ENCODE data around the gene AFF2. TPM values are rescaled to one million over a fixed set of nuclear protein-coding genes. Genes with fewer than 3 reads are reported as not detected.

Gene AFF2
- total RNA-seq, 1 experiment from 2014 or later: 0.05 TPM

DNA sequence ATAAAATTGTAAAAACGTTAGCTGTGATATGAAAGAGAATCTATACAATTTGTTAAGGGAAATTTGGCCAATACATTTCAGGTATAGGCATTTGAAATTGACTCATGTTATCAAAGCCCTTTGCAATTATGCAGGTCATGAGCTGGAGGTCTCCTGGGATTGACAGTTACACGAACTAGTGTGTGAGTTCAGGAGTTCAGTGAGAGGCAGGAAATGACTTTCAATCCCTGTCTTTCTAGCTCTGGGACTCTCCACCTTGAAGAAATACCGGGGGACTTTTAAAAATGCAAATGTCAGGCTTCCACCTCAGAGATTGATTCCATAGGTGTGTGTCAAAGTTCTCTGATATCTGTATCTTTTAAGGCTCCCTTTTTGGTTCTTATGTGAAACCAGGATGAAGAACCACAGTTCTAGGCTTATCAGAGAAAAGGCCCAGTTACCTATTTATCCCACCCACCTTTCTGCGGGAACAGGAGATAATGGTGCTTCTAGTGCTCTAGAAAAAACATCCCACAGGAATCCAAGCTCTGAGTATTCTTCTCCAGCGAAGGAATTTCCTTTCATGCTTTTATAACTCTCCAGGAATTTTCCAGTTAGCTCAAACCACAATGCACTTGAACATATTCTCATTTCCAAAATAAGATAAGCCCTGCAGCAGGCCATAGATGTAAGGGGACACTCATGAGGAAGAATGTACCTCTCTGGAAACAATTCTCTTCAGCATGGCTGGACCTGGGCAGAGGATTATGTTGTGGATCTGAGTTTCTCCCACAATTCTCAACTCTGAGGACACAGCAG, 503.6 kb downstream of the AFF2 start:
- no peak overlapping the region for H3K4me3 ChIP-seq (replicated peaks in 1 of 2; ENCODE audit: low read depth in 1 of 2, low read length in 2 of 2)
- H3K9me3 ChIP-seq (ENCODE audit: control insufficient read depth in 1 of 2, insufficient read depth in 1 of 2, low read depth in 1 of 2, low read length in 2 of 2): no peaks in the 10 kb centered on the region
- ChIA-PET CTCF (no interaction called here), RAD21 (ENCODE audit: low non-redundant PET in 1 of 2, low total read pairs in 2 of 2, uncharacterized antibody in 2 of 2, unreplicated experiment in 2 of 2) (no interaction called here), POLR2A (no interaction called here)
- H4K20me1 ChIP-seq (ENCODE audit: insufficient read depth): no peaks in the 10 kb centered on the region
- intact Hi-C loops (cut with micrococcal nuclease): no loop called here
- H3K4me2 ChIP-seq (ENCODE audit: low read length): no peak overlapping the region
- H3K9ac ChIP-seq (ENCODE audit: low read length): no peak overlapping the region
- H3K79me2 ChIP-seq (ENCODE audit: insufficient read depth, low read length): no peaks in the 10 kb centered on the region
- no peaks in the 10 kb centered on the region for H3K36me3 ChIP-seq (ENCODE audit: control insufficient read depth in 1 of 2, insufficient read depth in 2 of 2, low read length in 2 of 2)
- BruUV-seq (replicated peaks): no TSS peak
- H3K9me2 ChIP-seq (ENCODE audit: insufficient read depth): no peaks in the 10 kb centered on the region
- TF ChIP-seq POLR2AphosphoS5 (IDR thresholded peaks at IDR 0.05; ENCODE audit: low read depth, low read length) (no peak), JUND (IDR thresholded peaks at IDR 0.05) (no peak), EGR1 (IDR thresholded peaks at IDR 0.05; ENCODE audit: low read depth) (no peak)
- no peaks in the 10 kb centered on the region for H3K27me3 ChIP-seq (ENCODE audit: insufficient read depth, low read length)
- H3K27ac ChIP-seq (ENCODE audit: low read depth, low read length): no peak overlapping the region
- no peak for ATAC-seq
- no peak for DNase-seq (ENCODE audit: low read depth, low spot score)
- no peak overlapping the region for H2AFZ ChIP-seq (ENCODE audit: low read depth, low read length, poor library complexity, severe bottlenecking)
- H3K4me1 ChIP-seq (ENCODE audit: control insufficient read depth in 1 of 2, insufficient read depth in 2 of 2, low read length in 2 of 2): no peaks in the 10 kb centered on the region

DNA sequence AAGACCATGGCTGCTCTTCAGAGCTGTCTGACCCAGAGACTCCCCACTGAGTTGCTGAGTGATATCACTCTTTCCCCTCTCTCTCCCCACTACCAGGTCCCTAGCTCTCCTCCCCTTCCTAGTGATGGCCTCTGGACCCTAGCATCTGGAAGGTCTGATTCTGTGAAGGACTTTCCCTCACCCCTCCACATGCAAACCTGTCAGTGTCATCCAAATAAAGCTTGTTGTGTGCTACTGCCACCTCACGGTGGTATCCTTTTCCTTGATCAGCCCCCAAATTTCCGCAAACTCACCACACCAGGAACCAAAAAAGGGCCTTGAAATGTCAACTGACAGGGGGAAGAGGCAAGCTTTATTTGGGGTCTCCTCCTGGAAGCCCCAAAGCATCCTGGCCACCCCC, 504.5 kb downstream of the AFF2 start:
- Histone ChIP-seq H2AFZ (ENCODE audit: low read depth, low read length, poor library complexity, severe bottlenecking) (no peak overlapping the region), H3K36me3 (ENCODE audit: control insufficient read depth in 1 of 2, insufficient read depth in 2 of 2, low read length in 2 of 2) (no peaks in the 10 kb centered on the region), H3K27me3 (ENCODE audit: insufficient read depth, low read length) (no peaks in the 10 kb centered on the region), H3K9ac (ENCODE audit: low read length) (no peak overlapping the region), H3K27ac (ENCODE audit: low read depth, low read length) (no peak overlapping the region), H3K4me3 (replicated peaks in 1 of 2; ENCODE audit: low read depth in 1 of 2, low read length in 2 of 2) (no peak overlapping the region), H3K79me2 (ENCODE audit: insufficient read depth, low read length) (no peaks in the 10 kb centered on the region), H4K20me1 (ENCODE audit: insufficient read depth) (no peaks in the 10 kb centered on the region), H3K4me2 (ENCODE audit: low read length) (no peak overlapping the region), H3K9me2 (ENCODE audit: insufficient read depth) (no peaks in the 10 kb centered on the region), H3K9me3 (ENCODE audit: control insufficient read depth in 1 of 2, insufficient read depth in 1 of 2, low read depth in 1 of 2, low read length in 2 of 2) (no peaks in the 10 kb centered on the region; a peak in 1 of 4 replicates), H3K4me1 (ENCODE audit: control insufficient read depth in 1 of 2, insufficient read depth in 2 of 2, low read length in 2 of 2) (no peaks in the 10 kb centered on the region)
- ChIA-PET POLR2A (no interaction called here), RAD21 (ENCODE audit: low non-redundant PET in 1 of 2, low total read pairs in 2 of 2, uncharacterized antibody in 2 of 2, unreplicated experiment in 2 of 2) (no interaction called here), CTCF (no interaction called here)
- no TSS peak for BruUV-seq (replicated peaks)
- ATAC-seq (no peak), DNase-seq (ENCODE audit: low read depth, low spot score) (no peak)
- intact Hi-C loops (cut with micrococcal nuclease): no loop called here
- TF ChIP-seq JUND (IDR thresholded peaks at IDR 0.05): no peak
- TF ChIP-seq EGR1 (IDR thresholded peaks at IDR 0.05; ENCODE audit: low read depth): no peak
- no peak for TF ChIP-seq EZH2 (IDR thresholded peaks at IDR 0.05)
- TF ChIP-seq, protein P1, sequence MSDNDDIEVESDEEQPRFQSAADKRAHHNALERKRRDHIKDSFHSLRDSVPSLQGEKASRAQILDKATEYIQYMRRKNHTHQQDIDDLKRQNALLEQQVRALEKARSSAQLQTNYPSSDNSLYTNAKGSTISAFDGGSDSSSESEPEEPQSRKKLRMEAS (IDR thresholded peaks at IDR 0.05): no peak
- TF ChIP-seq, protein P2, sequence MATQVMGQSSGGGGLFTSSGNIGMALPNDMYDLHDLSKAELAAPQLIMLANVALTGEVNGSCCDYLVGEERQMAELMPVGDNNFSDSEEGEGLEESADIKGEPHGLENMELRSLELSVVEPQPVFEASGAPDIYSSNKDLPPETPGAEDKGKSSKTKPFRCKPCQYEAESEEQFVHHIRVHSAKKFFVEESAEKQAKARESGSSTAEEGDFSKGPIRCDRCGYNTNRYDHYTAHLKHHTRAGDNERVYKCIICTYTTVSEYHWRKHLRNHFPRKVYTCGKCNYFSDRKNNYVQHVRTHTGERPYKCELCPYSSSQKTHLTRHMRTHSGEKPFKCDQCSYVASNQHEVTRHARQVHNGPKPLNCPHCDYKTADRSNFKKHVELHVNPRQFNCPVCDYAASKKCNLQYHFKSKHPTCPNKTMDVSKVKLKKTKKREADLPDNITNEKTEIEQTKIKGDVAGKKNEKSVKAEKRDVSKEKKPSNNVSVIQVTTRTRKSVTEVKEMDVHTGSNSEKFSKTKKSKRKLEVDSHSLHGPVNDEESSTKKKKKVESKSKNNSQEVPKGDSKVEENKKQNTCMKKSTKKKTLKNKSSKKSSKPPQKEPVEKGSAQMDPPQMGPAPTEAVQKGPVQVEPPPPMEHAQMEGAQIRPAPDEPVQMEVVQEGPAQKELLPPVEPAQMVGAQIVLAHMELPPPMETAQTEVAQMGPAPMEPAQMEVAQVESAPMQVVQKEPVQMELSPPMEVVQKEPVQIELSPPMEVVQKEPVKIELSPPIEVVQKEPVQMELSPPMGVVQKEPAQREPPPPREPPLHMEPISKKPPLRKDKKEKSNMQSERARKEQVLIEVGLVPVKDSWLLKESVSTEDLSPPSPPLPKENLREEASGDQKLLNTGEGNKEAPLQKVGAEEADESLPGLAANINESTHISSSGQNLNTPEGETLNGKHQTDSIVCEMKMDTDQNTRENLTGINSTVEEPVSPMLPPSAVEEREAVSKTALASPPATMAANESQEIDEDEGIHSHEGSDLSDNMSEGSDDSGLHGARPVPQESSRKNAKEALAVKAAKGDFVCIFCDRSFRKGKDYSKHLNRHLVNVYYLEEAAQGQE (IDR thresholded peaks at IDR 0.05; ENCODE audit: low read depth): no peak
- TF ChIP-seq YY1 (IDR thresholded peaks at IDR 0.05; ENCODE audit: extremely low read depth, insufficient replicate concordance, low read depth, low read length): no peak

Data from HCT116 (cell line).